ENCODE measurements around the gene NYAP1. TPM values are rescaled to one million over a fixed set of nuclear protein-coding genes. Genes with fewer than 3 reads are reported as not detected.

The NYAP1 gene
- total and polyA plus RNA-seq, 3 donors from 2014 or later: 15.7 to 27.3 (median 24.7) TPM

DNA sequence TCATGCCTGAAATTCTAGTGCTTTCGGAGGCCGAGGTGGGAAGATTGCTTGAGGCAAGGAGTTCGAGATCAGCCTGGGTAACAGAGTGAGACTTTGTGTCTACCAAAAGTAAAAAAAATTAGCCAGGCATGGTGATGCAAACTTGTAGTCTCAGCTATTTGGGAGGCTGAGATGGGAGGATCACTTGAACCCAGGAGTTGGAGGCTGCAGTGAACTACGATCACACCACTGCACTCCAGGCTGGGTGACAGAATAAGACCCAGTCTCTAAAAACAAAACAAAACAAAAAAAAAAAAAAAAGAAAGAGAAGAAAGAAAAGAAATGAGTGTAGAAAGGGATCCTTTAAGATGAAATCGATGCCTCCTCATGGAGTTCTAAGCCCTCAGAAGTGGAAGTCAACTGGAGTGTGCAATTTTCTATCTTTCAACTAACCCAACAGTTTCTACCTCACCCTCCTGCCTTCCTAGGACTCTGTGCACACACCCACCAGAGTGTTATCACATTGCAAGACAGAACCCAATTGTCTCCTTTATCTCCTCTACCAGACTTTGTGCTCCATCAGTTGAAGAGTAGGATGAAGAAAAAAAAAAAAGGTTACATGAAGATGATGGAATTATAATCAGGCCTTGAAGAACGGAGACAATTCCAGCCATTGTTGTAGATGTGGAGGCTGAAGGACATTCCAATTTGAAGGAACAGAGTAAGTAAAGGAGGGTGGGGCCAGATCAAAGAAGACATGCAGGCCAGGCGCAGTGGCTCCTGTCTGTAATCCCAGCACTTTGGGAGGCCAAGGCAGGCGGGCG is 26.9 kb downstream of the NYAP1 start:
- Histone ChIP-seq H3K9me3 (no peaks in the 10 kb centered on the region), H3K36me3 (ENCODE audit: low read depth, missing control alignments) (no peaks in the 10 kb centered on the region), H3K27ac (peak overlapping the region; percentile 78 to 84), H3K4me3 (no peak overlapping the region), H3K4me1 (peaks cover 14% of the 10 kb centered on the region), H3K27me3 (no peaks in the 10 kb centered on the region)
- DNase-seq: peak; percentile 76
- no peak for TF ChIP-seq POLR2A (IDR thresholded peaks at IDR 0.05)
- TF ChIP-seq, protein P1, sequence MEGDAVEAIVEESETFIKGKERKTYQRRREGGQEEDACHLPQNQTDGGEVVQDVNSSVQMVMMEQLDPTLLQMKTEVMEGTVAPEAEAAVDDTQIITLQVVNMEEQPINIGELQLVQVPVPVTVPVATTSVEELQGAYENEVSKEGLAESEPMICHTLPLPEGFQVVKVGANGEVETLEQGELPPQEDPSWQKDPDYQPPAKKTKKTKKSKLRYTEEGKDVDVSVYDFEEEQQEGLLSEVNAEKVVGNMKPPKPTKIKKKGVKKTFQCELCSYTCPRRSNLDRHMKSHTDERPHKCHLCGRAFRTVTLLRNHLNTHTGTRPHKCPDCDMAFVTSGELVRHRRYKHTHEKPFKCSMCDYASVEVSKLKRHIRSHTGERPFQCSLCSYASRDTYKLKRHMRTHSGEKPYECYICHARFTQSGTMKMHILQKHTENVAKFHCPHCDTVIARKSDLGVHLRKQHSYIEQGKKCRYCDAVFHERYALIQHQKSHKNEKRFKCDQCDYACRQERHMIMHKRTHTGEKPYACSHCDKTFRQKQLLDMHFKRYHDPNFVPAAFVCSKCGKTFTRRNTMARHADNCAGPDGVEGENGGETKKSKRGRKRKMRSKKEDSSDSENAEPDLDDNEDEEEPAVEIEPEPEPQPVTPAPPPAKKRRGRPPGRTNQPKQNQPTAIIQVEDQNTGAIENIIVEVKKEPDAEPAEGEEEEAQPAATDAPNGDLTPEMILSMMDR (IDR thresholded peaks at IDR 0.05): no peak
- intact Hi-C loops (cut with DNase I; ENCODE audit: low total_unique reads): no loop called here
- WGBS, 2 donors: 70 to 81% methylated on average over 9 of the region's 9 CpGs

- peak overlapping the region; percentile 5 to 50 for H3K27ac ChIP-seq
- H3K9me3 ChIP-seq: no peaks in the 10 kb centered on the region
- WGBS, 2 donors: 68 to 77% methylated on average over 9 of the region's 9 CpGs
- no peak overlapping the region for H3K4me3 ChIP-seq
- no peak for DNase-seq
- TF ChIP-seq, protein P1 (IDR thresholded peaks at IDR 0.05): no peak
- no peak for TF ChIP-seq POLR2A (IDR thresholded peaks at IDR 0.05)
- no peaks in the 10 kb centered on the region for H3K27me3 ChIP-seq
- peaks cover 19% of the 10 kb centered on the region for H3K4me1 ChIP-seq
- H3K36me3 ChIP-seq (ENCODE audit: low read depth, missing control alignments): no peaks in the 10 kb centered on the region
- intact Hi-C loops (cut with DNase I; ENCODE audit: low total_unique reads): no loop called here
These were observed 29.6 kb downstream of the NYAP1 start for GRCh38 chr7:100513212-100513810.

DNA sequence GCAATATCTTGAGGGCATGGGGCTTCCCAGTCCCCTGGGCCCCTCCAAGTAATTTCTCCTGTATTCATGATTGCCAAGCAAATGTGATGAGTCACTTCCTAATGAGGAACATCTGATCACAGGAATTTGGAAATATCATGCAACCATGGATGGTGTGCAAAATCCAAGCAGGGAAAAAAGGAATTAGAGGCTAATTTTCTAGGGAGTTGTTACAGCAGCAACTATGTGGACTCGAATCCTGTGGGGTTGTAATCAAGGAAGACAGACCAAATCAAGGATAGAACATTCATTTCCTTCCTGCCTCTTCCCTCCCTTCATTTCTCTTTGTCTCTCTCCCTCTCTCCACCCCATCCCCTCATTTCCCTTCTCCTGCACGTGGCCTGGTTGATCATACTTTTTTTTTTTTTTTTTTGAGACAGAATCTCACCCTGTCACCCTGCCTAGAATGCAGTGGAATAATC is 31.4 kb downstream of the NYAP1 start:
- H3K9me3 ChIP-seq: no peaks in the 10 kb centered on the region
- H3K4me3 ChIP-seq: no peak overlapping the region
- intact Hi-C loops (cut with DNase I; ENCODE audit: low total_unique reads): no loop called here
- no peaks in the 10 kb centered on the region for H3K36me3 ChIP-seq (ENCODE audit: low read depth, missing control alignments)
- H3K4me1 ChIP-seq: peaks cover 7% of the 10 kb centered on the region
- TF ChIP-seq, protein P1 (IDR thresholded peaks at IDR 0.05): no peak
- no peak for TF ChIP-seq POLR2A (IDR thresholded peaks at IDR 0.05)
- no peak for DNase-seq
- WGBS, 2 donors: 25 to 46% methylated on average over 2 of the region's 2 CpGs
- H3K27ac ChIP-seq: no peak overlapping the region
- H3K27me3 ChIP-seq: no peaks in the 10 kb centered on the region

DNA sequence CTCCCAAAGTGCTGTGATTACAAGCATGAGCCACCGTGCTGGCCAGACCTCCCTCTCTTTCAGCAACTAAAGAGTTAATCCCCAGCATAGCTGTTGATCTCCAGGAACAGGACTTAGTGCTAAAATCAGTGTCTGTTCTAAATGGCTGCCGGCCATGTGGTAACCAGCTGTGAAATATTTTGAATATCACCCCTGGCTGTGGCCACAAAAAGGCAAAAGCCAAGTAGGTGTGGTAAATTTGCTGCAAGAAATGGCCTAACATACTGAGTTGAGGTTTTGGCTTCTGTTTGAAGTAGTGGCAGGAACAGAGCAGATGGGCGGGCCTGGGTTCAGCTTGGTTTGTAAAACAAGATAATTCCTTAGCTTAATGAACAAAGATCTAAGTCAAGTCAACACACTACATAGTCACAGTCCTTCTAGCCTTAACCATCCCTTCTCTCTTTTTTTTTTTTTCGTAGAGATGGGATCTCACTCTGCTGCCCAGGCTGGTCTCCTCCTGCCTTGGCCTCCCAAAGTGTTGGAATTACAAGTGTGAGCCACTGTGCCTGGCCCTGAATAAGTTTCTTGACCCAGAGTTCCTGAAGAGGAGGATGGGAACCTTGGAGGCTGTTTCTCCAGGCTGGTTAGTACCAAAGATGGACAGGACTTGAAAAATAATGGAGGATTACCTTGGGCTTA is 32.5 kb downstream of the NYAP1 start:
- TF ChIP-seq, protein P1 (IDR thresholded peaks at IDR 0.05): no peak
- no peak for TF ChIP-seq POLR2A (IDR thresholded peaks at IDR 0.05)
- Histone ChIP-seq H3K4me3 (no peak overlapping the region), H3K4me1 (peaks cover 7% of the 10 kb centered on the region), H3K9me3 (no peaks in the 10 kb centered on the region), H3K27ac (peak overlapping the region in 1 of 2 donors; percentile 51), H3K27me3 (no peaks in the 10 kb centered on the region), H3K36me3 (ENCODE audit: low read depth, missing control alignments) (no peaks in the 10 kb centered on the region)
- WGBS, 2 donors: 45 to 50% methylated on average over 4 of the region's 4 CpGs
- peak; percentile 63 for DNase-seq
- intact Hi-C loops (cut with DNase I; ENCODE audit: low total_unique reads): no loop called here
